ENCODE data around the gene ST8SIA4.

The ST8SIA4 gene

GRCh38 chr5:100779669-100780375 is 123.3 kb downstream of the ST8SIA4 start:
- DNase-seq: no peak

DNA sequence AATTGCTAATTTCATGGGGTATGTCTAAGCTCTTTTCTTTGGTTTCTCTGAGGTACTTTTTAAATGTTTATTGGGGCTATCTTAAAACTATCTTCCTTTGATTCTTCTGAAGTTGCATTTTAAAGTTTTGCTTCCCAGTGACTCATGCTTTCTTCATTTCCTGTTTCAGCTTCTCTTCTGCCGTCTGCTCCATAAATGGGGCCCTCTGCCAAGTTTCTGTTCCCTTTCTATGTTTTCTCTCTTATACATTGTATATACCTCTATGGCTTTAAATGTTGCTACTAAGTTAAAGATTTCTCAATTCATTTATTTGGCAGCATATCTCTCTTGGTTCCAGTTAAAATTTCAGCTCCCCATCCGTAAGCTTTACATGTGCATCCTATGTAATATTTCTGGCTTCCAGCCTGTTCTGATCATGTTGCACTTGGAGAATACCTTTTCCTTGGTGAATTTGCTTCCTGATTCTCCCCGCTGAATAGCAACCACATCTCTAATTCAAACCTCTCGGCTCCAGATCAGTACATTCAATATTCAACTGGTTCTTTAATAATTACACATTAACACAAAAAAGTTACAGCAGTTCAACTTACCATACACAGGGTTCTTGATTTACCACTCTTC is 125.3 kb downstream of the ST8SIA4 start:
- DNase-seq: peak; percentile 43

GRCh38 chr5:100775533-100775855 is 127.6 kb downstream of the ST8SIA4 start:
- DNase-seq: no peak

- DNase-seq: no peak
These were observed 130.5 kb downstream of the ST8SIA4 start for GRCh38 chr5:100772548-100772947.

DNA sequence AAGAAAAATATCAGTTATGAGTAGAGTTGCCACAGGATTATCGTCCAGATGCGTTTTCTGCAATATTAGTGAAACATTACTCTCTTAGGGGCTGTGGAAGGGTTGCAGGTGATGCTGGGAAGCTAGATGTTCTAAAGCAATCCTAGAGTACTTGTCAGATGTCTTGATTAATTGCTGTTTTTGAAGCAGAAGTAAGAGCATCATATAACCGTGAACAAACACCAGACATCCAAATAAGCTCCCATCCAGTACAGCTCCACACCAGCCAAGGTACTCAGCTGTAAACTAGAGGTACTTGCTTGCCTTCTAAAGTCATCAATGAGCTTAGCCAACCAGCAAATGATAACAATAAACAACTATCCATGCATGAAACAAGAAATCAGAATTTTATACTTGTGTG is 131.1 kb downstream of the ST8SIA4 start:
- DNase-seq: no peak

GRCh38 chr5:100771181-100771580 is 131.9 kb downstream of the ST8SIA4 start:
- DNase-seq: no peak

DNA sequence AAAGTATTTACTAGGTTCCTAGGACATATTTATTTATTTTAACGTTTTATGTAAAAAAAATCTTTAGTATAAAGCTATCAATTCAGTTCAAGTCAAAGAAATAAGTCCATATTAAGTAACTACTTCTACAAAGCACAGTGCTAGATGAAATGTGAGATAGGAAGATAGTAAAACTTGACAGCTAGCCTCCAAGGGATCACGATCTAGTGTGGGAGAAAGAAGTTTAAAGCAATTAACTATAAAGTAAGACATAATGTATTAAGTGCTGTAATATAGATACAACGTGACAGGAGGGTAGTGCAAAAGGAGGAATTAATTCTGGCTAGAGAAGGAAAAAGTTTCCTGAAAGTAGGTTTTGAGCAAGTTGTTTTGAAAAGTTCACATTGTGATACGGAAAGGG is 134.9 kb downstream of the ST8SIA4 start:
- no peak for DNase-seq

GRCh38 chr5:100762995-100763394 is 140.1 kb downstream of the ST8SIA4 start:
- DNase-seq: no peak

DNA sequence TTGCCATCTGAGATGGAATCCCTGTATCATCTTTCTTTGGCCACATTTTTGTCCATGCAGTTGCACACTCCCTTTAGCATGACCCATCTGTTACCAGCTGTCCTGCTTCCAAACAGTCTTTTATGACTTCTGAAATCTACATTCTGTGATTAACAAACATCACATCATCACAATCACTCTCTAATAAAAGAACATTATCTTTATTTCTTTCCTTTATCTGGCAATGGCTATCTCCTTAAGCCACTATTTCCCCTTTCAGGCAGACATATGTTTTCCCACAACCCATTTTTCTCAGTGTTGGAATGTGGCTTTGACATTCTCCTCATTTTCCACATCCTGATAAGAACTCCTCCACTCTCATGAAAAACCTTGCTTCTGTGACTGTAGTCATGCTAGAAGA is 141.0 kb downstream of the ST8SIA4 start:
- DNase-seq: no peak

GRCh38 chr5:100761192-100761591 is 141.9 kb downstream of the ST8SIA4 start:
- DNase-seq: no peak

DNA sequence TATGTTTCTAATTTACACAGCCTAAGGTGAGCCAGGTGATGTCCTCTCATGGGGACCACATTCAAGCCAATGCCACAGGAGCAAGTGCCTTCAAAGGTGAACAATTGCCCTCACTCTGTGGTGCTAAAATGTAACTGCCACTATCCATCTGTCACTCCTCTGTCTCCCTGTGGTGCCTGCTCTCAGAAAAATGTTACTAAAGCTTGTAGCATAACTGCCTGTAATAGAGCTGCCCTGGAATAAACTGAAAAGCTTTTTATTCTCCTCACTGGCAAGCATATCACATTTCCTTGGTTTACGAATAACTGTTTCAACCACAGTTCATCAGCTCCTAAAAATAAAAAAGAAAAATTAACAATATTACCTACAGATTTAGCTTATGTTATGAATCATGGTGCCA is 142.4 kb downstream of the ST8SIA4 start:
- DNase-seq: no peak

GRCh38 chr5:100758780-100759179 is 144.3 kb downstream of the ST8SIA4 start:
- DNase-seq: no peak

DNA sequence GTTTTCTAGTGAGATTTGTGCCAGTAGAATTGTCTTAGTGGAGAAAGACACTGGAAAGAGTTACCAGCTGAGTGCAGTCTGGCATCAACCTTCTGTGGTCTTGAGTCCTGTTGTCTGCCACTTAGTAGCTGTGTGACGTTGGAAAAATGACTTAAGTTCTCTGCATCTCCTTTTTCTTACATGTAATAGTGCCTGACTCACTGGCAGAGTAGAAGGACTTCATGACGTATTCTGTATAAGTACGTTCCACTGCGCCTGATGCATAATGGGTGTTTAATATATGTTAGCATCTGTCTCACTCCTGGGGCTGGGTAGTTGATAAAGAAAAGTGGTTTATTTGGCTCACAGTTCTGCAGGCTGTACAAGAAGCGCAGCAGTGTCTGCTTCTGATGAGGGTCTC is 144.8 kb downstream of the ST8SIA4 start:
- DNase-seq: no peak

DNA sequence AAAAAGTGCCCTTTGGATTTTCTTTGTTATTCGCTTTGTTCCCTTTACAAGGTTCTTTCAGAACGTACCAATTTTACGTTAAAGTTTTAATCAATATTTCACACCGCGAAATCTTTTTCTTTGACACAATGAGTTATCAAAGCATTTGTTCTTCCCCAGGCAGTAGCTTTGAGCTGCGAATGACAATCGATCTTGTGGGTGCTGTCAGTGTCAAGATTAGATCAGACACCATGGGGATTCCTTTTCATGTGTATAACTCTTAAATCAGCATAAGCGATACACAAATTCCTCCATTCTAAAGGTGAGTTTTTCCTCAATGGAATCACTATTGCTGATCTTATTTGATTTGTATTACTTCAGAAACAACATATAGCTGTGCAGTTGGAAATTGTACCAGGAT is 145.5 kb downstream of the ST8SIA4 start:
- DNase-seq: no peak
